Measurements from ENCODE around the gene CC2D2B. TPM values are rescaled to one million over a fixed set of nuclear protein-coding genes. Genes with fewer than 3 reads are reported as not detected.

Gene CC2D2B
- total RNA-seq, 1 donor from 2014 or later = 2.5 TPM

DNA sequence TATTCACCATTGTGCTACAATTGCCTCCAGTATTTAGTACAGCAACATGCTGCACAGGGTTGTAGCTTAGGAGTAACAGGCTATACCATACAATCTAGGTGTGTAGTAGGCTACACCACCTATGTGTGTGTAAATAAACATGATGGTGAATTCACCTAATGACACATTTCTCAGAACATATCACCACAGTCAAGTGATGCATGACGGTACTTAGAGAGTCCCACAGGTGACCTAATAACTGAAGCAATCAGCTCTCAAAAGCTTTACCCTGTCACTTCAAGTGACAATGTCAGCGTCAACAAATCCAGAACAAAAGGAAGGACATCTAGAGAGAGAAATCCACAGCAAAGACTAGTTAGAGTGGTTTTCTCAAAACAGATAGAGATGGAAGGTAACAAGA, 174.4 kb downstream of the CC2D2B start:
- Histone ChIP-seq H3K27me3 (no peaks in the 10 kb centered on the region), H3K36me3 (no peaks in the 10 kb centered on the region), H3K9me3 (no peaks in the 10 kb centered on the region), H3K4me3 (no peak overlapping the region), H3K4me1 (no peaks in the 10 kb centered on the region), H3K27ac (no peak overlapping the region)
- TF ChIP-seq POLR2A (IDR thresholded peaks at IDR 0.05) (no peak), POLR2AphosphoS5 (IDR thresholded peaks at IDR 0.05; ENCODE audit: insufficient read depth in 1 of 2, low read depth in 1 of 2) (no peak)
- TF ChIP-seq, protein P1, sequence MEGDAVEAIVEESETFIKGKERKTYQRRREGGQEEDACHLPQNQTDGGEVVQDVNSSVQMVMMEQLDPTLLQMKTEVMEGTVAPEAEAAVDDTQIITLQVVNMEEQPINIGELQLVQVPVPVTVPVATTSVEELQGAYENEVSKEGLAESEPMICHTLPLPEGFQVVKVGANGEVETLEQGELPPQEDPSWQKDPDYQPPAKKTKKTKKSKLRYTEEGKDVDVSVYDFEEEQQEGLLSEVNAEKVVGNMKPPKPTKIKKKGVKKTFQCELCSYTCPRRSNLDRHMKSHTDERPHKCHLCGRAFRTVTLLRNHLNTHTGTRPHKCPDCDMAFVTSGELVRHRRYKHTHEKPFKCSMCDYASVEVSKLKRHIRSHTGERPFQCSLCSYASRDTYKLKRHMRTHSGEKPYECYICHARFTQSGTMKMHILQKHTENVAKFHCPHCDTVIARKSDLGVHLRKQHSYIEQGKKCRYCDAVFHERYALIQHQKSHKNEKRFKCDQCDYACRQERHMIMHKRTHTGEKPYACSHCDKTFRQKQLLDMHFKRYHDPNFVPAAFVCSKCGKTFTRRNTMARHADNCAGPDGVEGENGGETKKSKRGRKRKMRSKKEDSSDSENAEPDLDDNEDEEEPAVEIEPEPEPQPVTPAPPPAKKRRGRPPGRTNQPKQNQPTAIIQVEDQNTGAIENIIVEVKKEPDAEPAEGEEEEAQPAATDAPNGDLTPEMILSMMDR (IDR thresholded peaks at IDR 0.05) = no peak
- intact Hi-C loops (cut with DNase I) = no loop called here
- no peak for DNase-seq (ENCODE audit: extremely low spot score in 2 of 2)

Small RNA genes within 50 kb of the gene (microRNA-seq; reads per million reads assigned to microRNA genes)
- 5.3 reads per million, percentile 5 among the genes with 10 or more reads in this experiment for gene MIR3157 (ENCODE audit: borderline number of aligned reads, borderline replicate concordance)

Small RNA genes within 50 kb of the gene (small RNA-seq; reads per million reads assigned to genes)
- not detected for gene MIR3157

Other genes with a start within 250 kb of the CC2D2B start
- 15.2 TPM for gene TCTN3, start 214.0 kb upstream of the CC2D2B start, total RNA-seq
- gene ENTPD1, start 151.8 kb upstream of the CC2D2B start, total RNA-seq = 17.7 TPM
- gene CCNJ, start 135.6 kb downstream of the CC2D2B start, total RNA-seq = 6.9 TPM
- gene ZNF518A, start 222.3 kb downstream of the CC2D2B start, total RNA-seq = 12.5 TPM

Data from vagina (tissue), 2 donors.